Transverse colon (tissue), 4 donors: Measurements from ENCODE around the gene ARL15. TPM values are rescaled to one million over a fixed set of nuclear protein-coding genes. Genes with fewer than 3 reads are reported as not detected.

Experiments
- DNase-seq: peaks from one replicate; pipeline ENCODE4 v3.0.0-alpha.2; 2019
- H3K27ac ChIP-seq, 4 donors: fragments of 200-600 bp; sonication (generic); 2 replicates each; pipeline ENCODE4 v1.5.1; 2016 to 2018; ENCODE audit warnings: inconsistent platforms in 4 of 4
- H3K27me3 ChIP-seq: fragments of 200-600 bp; sonication (generic); 2 replicates; pipeline ENCODE4 v1.5.1; 2017; ENCODE audit warnings: inconsistent platforms
- H3K36me3 ChIP-seq, 4 donors: fragments of 200-600 bp; sonication (generic); 2 replicates each; pipeline ENCODE4 v1.5.1; 2017 to 2019; ENCODE audit warnings: inconsistent platforms in 4 of 4
- H3K4me1 ChIP-seq, 4 donors: fragments of 200-600 bp; sonication (generic); 2 replicates each; pipeline ENCODE4 v1.5.1; 2017 to 2020; ENCODE audit warnings: inconsistent platforms in 4 of 4
- H3K4me3 ChIP-seq, 4 donors: fragments of 200-600 bp; sonication (generic); 1 replicate in 1 of 4; 2 replicates in 3 of 4; pipeline versions ENCODE4 v1.5.1 to v1.6.1; 2017 to 2019; ENCODE audit warnings: inconsistent platforms in 4 of 4
- H3K9me3 ChIP-seq, 2 donors: fragments of 200-600 bp; sonication (generic); 2 replicates each; pipeline ENCODE4 v1.5.1; 2017 to 2019; ENCODE audit warnings: inconsistent platforms in 2 of 2
- EP300 ChIP-seq: sonication (generic); formaldehyde crosslinking; IDR thresholded peaks from one replicate; pipeline ENCODE4 v1.6.1; 2017; ENCODE audit warnings: antibody characterized with exemption, low read depth
- POLR2A ChIP-seq: fragments of 450-650 bp; IDR thresholded peaks from one replicate; pipeline ENCODE4 v1.6.1; 2016; ENCODE audit warnings: antibody characterized with exemption, mild to moderate bottlenecking, moderate library complexity
- POLR2AphosphoS5 ChIP-seq, 3 donors: sonication (generic); formaldehyde crosslinking; IDR thresholded peaks; one replicate each; pipeline ENCODE4 v1.6.1; 2016; ENCODE audit warnings: antibody characterized with exemption in 3 of 3
- WGBS, 2 donors: methylation state at CpG; one replicate each; pipeline ENCODE4 v1.1.5; 2018; ENCODE audit warnings: low coverage in 1 of 2; 5-methylcytosine and 5-hydroxymethylcytosine counted together
- in situ Hi-C, 4 donors: fragments of 200-750 bp; cut with MboI; loops; one replicate each; pipeline versions ENCODE4 v1.15.0 to v1.15.1; 2017; ENCODE audit warnings: low sequenced_read_pairs in 3 of 4, low pct_ligation_motif_present in 1 of 4, low pct_unique_long_range_greater_than_20kb in 1 of 4
- intact Hi-C: fragments of 100-400 bp; cut with DNase I; formaldehyde crosslinking; loops from one replicate; pipeline ENCODE4 v1.15.1; 2023; ENCODE audit warnings: low total_unique reads
- total RNA-seq, 4 donors: library from RNA; depleted of rRNA; stranded (reverse); fragments of >200 nt; gene quantifications; one replicate each; pipeline ENCODE4 v1.1.0, GENCODE V29; 2016
- TF ChIP-seq, protein P1 (sequence below), 5 experiments: fragments of 200-600 bp in 3 of 5; fragments of 450-650 bp in 2 of 5; sonication (generic) in 3 of 5; IDR thresholded peaks; 1 replicate in 2 of 5; 2 replicates in 3 of 5; pipeline ENCODE4 v1.5.1; 2016 to 2017; ENCODE audit warnings: antibody characterized with exemption in 5 of 5, inconsistent platforms in 3 of 5, mild to moderate bottlenecking in 2 of 5, moderate library complexity in 1 of 5

Gene ARL15
- total RNA-seq, 4 donors from 2014 or later: 9.0 to 57.1 (median 27.7) TPM

DNA sequence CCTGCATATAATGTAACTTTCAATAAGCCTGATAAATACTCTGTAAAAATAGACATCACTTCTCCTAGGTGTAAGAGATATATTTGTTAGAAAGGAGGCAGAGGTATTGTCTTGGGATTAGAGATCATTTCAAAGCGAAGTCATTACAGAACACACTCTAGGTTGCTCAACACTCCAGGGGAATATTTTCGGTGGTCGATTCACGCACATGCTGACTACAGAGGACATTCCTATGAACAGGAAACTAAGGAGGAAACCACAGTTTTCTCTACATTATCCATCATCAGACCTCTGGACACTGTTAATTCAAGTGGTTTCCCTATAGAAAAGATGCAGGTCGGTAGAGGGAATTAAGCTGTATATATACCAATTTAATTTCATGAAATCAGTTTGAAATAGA lies 379.9 kb downstream of the ARL15 start:
- no peaks in the 10 kb centered on the region for H3K36me3 ChIP-seq
- intact Hi-C loops: no loop called here
- TF ChIP-seq EP300 (no peak), POLR2AphosphoS5 (IDR thresholded peaks at IDR 0.05) (no peak), POLR2A (no peak)
- TF ChIP-seq, protein P1, sequence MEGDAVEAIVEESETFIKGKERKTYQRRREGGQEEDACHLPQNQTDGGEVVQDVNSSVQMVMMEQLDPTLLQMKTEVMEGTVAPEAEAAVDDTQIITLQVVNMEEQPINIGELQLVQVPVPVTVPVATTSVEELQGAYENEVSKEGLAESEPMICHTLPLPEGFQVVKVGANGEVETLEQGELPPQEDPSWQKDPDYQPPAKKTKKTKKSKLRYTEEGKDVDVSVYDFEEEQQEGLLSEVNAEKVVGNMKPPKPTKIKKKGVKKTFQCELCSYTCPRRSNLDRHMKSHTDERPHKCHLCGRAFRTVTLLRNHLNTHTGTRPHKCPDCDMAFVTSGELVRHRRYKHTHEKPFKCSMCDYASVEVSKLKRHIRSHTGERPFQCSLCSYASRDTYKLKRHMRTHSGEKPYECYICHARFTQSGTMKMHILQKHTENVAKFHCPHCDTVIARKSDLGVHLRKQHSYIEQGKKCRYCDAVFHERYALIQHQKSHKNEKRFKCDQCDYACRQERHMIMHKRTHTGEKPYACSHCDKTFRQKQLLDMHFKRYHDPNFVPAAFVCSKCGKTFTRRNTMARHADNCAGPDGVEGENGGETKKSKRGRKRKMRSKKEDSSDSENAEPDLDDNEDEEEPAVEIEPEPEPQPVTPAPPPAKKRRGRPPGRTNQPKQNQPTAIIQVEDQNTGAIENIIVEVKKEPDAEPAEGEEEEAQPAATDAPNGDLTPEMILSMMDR (IDR thresholded peaks at IDR 0.05): no peak
- no peaks in the 10 kb centered on the region for H3K4me1 ChIP-seq
- H3K27ac ChIP-seq: no peak overlapping the region
- 53 to 79% methylated on average over 3 to 5 of the region's 5 CpGs for WGBS, 2 donors
- no peak for DNase-seq
- no peaks in the 10 kb centered on the region for H3K9me3 ChIP-seq
- H3K27me3 ChIP-seq: no peaks in the 10 kb centered on the region
- in situ Hi-C loops: no loop called here
- no peak overlapping the region for H3K4me3 ChIP-seq

DNA sequence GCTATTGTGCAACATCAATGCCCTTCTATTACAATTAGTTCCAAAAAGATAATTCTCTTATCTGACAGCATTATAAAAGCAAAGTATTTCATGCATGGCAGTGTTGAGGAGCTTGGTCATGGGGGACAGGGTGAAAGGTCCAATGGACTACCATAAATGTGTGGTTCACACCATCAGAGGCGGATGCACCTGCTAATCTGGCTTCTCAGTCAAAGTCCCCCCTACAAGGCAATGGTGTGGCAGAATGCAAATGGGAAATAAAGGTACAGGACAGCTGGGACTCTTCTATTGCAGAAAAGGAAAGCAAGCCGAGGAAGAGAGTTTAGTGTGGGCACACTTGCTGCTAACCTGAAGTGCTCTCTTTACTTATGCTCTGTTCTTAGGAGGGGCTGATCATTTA lies 380.8 kb downstream of the ARL15 start:
- H3K27me3 ChIP-seq: no peaks in the 10 kb centered on the region
- H3K9me3 ChIP-seq: no peaks in the 10 kb centered on the region
- in situ Hi-C loops (no loop called here), intact Hi-C loops (no loop called here)
- no peak overlapping the region for H3K27ac ChIP-seq
- WGBS, 2 donors: 88 to 93% methylated on average over 2 of the region's 2 CpGs
- TF ChIP-seq, protein P1 (IDR thresholded peaks at IDR 0.05): no peak
- TF ChIP-seq POLR2AphosphoS5 (IDR thresholded peaks at IDR 0.05) (no peak), POLR2A (no peak), EP300 (no peak)
- DNase-seq: no peak
- H3K36me3 ChIP-seq: no peaks in the 10 kb centered on the region
- H3K4me3 ChIP-seq: no peak overlapping the region
- peaks cover 0 to 2% (median 0%) of the 10 kb centered on the region in 4 donors for H3K4me1 ChIP-seq

DNA sequence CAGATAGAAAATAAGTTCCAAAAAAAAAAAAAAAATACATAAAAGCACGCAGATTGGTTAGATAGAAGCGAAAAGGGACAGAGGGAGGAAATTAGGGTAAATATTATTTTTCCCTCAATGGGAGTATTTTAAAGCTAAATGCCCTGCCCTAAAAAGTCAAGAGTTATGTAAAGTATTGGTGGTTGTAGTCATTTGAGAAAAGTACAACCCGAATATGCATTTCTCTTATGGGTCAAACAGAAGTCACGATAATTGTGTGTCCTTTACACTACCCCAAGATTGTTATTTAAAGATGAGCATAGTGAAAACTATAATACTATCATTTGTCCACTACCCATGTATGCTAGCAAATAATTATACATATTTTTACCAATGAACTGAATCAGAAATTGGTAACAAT lies 381.2 kb downstream of the ARL15 start:
- in situ Hi-C loops: no loop called here
- no peak for TF ChIP-seq POLR2A
- TF ChIP-seq, protein P1 (IDR thresholded peaks at IDR 0.05): no peak
- TF ChIP-seq EP300: no peak
- TF ChIP-seq POLR2AphosphoS5 (IDR thresholded peaks at IDR 0.05): no peak
- no peak overlapping the region for H3K4me3 ChIP-seq
- intact Hi-C loops: no loop called here
- no peak overlapping the region for H3K27ac ChIP-seq
- 86 to 91% methylated on average over 4 of the region's 4 CpGs for WGBS, 2 donors
- peaks cover 0 to 6% (median 0%) of the 10 kb centered on the region in 4 donors for H3K4me1 ChIP-seq
- H3K9me3 ChIP-seq: no peaks in the 10 kb centered on the region
- H3K27me3 ChIP-seq: no peaks in the 10 kb centered on the region
- no peaks in the 10 kb centered on the region for H3K36me3 ChIP-seq
- no peak for DNase-seq

DNA sequence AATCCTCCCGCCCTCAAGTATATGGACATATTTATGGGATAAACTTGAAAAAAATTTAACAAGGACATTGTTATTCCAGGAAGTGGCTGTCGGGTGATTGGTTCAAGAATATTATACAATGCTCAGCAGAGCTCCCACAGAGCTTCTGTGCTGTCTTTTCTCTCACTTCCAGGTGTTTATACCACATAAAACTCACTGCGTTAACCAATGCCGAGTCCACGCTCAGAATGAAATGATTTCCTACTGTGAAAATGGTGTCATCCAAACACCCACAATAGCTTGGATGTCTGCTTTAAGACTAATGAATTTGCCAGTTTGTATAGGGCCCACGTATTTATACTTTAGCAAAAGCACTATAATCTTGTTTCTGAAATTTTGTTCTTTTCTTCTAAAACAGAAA lies 381.7 kb downstream of the ARL15 start:
- 78 to 84% methylated on average over 6 of the region's 6 CpGs for WGBS, 2 donors
- H3K27me3 ChIP-seq: no peaks in the 10 kb centered on the region
- intact Hi-C loops: no loop called here
- no peak overlapping the region for H3K4me3 ChIP-seq
- no peaks in the 10 kb centered on the region for H3K36me3 ChIP-seq
- DNase-seq: no peak
- in situ Hi-C loops: no loop called here
- H3K9me3 ChIP-seq: no peaks in the 10 kb centered on the region
- TF ChIP-seq, protein P1 (IDR thresholded peaks at IDR 0.05): no peak
- TF ChIP-seq POLR2AphosphoS5 (IDR thresholded peaks at IDR 0.05) (no peak), EP300 (no peak), POLR2A (no peak)
- peaks cover 0 to 11% (median 0%) of the 10 kb centered on the region in 4 donors for H3K4me1 ChIP-seq
- H3K27ac ChIP-seq: no peak overlapping the region
